Karpas-422 (cell line): ENCODE measurements around the gene JPH2. TPM values are rescaled to one million over a fixed set of nuclear protein-coding genes. Genes with fewer than 3 reads are reported as not detected.
"Not testable (repeated sequence)": the region's sequence is repeated elsewhere in the genome, so short reads cannot be mapped to it uniquely, and the experiment has no call there.

Source experiments
- DNase-seq: peaks from one replicate; pipeline ENCODE4 v3.0.0-alpha.2; 2015
- H2AFZ ChIP-seq: fragments of 200-600 bp; sonication (generic); 2 replicates; pipeline ENCODE4 v1.6.1; 2014; ENCODE audit warnings: antibody characterized with exemption, low read length, mixed read lengths
- H3K27ac ChIP-seq: fragments of 200-600 bp; sonication (generic); 2 replicates; pipeline ENCODE4 v1.5.1; 2014; ENCODE audit warnings: mild to moderate bottlenecking, low read length, moderate library complexity
- H3K27me3 ChIP-seq: fragments of 200-600 bp; sonication (generic); 2 replicates; pipeline ENCODE4 v1.6.1; 2014; ENCODE audit warnings: low read length, mixed read lengths
- H3K36me3 ChIP-seq: fragments of 200-600 bp; sonication (generic); 2 replicates; pipeline ENCODE4 v1.6.1; 2014; ENCODE audit warnings: low read length, mixed read lengths; ENCODE audit not compliant: insufficient read depth
- H3K4me1 ChIP-seq: fragments of 200-600 bp; sonication (generic); 2 replicates; pipeline ENCODE4 v1.6.1; 2014; ENCODE audit warnings: mild to moderate bottlenecking, low read length, mixed read lengths
- H3K4me2 ChIP-seq: fragments of 200-600 bp; sonication (generic); 2 replicates; pipeline ENCODE4 v1.6.1; 2014; ENCODE audit warnings: low read length, low read depth, mild to moderate bottlenecking; ENCODE audit not compliant: poor library complexity, severe bottlenecking
- H3K4me3 ChIP-seq: fragments of 200-600 bp; sonication (generic); 2 replicates; pipeline ENCODE4 v1.5.1; 2014; ENCODE audit warnings: mild to moderate bottlenecking, antibody characterized with exemption, low read length, mixed read lengths
- H3K79me2 ChIP-seq: fragments of 200-600 bp; sonication (generic); 2 replicates; pipeline ENCODE4 v1.6.1; 2014; ENCODE audit warnings: mild to moderate bottlenecking, low read length, mixed read lengths
- H3K9ac ChIP-seq: fragments of 200-600 bp; sonication (generic); 2 replicates; pipeline ENCODE4 v1.6.0; 2014; ENCODE audit warnings: low read length
- H3K9me2 ChIP-seq: fragments of 200-600 bp; sonication (generic), shearing (Covaris generic); replicated peaks from 2 replicates; pipeline ENCODE4 v1.6.0; 2014; ENCODE audit warnings: mild to moderate bottlenecking, low read length, moderate library complexity; ENCODE audit not compliant: insufficient read depth
- H3K9me3 ChIP-seq: fragments of 300-700, 200-600 bp; sonication (generic); 2 replicates; pipeline ENCODE4 v1.6.1; 2014; ENCODE audit warnings: low read length, mixed read lengths
- H4K20me1 ChIP-seq: fragments of 200-600 bp; sonication (generic); 2 replicates; pipeline ENCODE4 v1.6.1; 2014; ENCODE audit warnings: mild to moderate bottlenecking, antibody characterized with exemption, low read length, low read depth; ENCODE audit not compliant: insufficient read depth
- total RNA-seq: library from RNA; depleted of rRNA; stranded (reverse); fragments of >200 nt; shearing (Covaris generic); gene quantifications from 2 replicates; pipeline ENCODE4 v1.2.3, GENCODE V29; 2014; ENCODE audit warnings: low replicate concordance; rRNA removed

JPH2 gene
- total RNA-seq = not detected in 2 replicates

GRCh38 chr20:44187054-44187771 lies at the start of gene JPH2:
Gene JPH2 (minus strand): TSS chr20:44187188. CDS start chr20:44186705, 483 bp downstream.
- Histone ChIP-seq H3K36me3 (no peaks in the 10 kb centered on the region), H3K9me3 (no peaks in the 10 kb centered on the region), H3K9ac (no peak within 1 kb of the TSS), H3K9me2 (no peaks in the 10 kb centered on the region), H2AFZ (no peak within 1 kb of the TSS), H3K27me3 (no peaks in the 10 kb centered on the region), H3K4me1 (no peaks in the 10 kb centered on the region), H3K79me2 (no peaks in the 10 kb centered on the region), H3K27ac (no peak within 1 kb of the TSS), H3K4me2 (no peak within 1 kb of the TSS), H3K4me3 (no peak within 1 kb of the TSS), H4K20me1 (no peaks in the 10 kb centered on the region)
- no peak for DNase-seq

- no peaks in the 10 kb centered on the region for H3K9me2 ChIP-seq
- no peak overlapping the region for H3K4me3 ChIP-seq
- no peak overlapping the region for H2AFZ ChIP-seq
- H3K27ac ChIP-seq = no peak overlapping the region
- no peaks in the 10 kb centered on the region for H3K9me3 ChIP-seq
- no peaks in the 10 kb centered on the region for H4K20me1 ChIP-seq
- no peaks in the 10 kb centered on the region for H3K27me3 ChIP-seq
- no peak overlapping the region for H3K9ac ChIP-seq
- DNase-seq = no peak
- no peaks in the 10 kb centered on the region for H3K4me1 ChIP-seq
- no peak overlapping the region for H3K4me2 ChIP-seq
- no peaks in the 10 kb centered on the region for H3K79me2 ChIP-seq
- no peaks in the 10 kb centered on the region for H3K36me3 ChIP-seq
These were observed 48.7 kb upstream of the JPH2 start for GRCh38 chr20:44235702-44236101.

GRCh38 chr20:44234566-44235317 lies 47.8 kb upstream of the JPH2 start:
- DNase-seq = no peak
- H3K27me3 ChIP-seq = no peaks in the 10 kb centered on the region
- H3K9ac ChIP-seq = no peak overlapping the region; the same call in 1 of the 2 replicates
- no peaks in the 10 kb centered on the region for H3K4me1 ChIP-seq
- no peak overlapping the region for H3K4me3 ChIP-seq
- H3K36me3 ChIP-seq = no peaks in the 10 kb centered on the region
- H3K4me2 ChIP-seq = no peak overlapping the region
- H3K79me2 ChIP-seq = no peaks in the 10 kb centered on the region
- H3K9me2 ChIP-seq = no peaks in the 10 kb centered on the region
- H3K27ac ChIP-seq = no peak overlapping the region
- no peak overlapping the region for H2AFZ ChIP-seq
- no peaks in the 10 kb centered on the region for H3K9me3 ChIP-seq
- no peaks in the 10 kb centered on the region for H4K20me1 ChIP-seq

- no peak for DNase-seq
- Histone ChIP-seq H3K9me2 (no peaks in the 10 kb centered on the region), H3K79me2 (no peaks in the 10 kb centered on the region), H3K9ac (no peak overlapping the region), H4K20me1 (no peaks in the 10 kb centered on the region), H3K4me1 (no peaks in the 10 kb centered on the region), H3K9me3 (no peaks in the 10 kb centered on the region), H2AFZ (no peak overlapping the region), H3K4me2 (no peak overlapping the region), H3K27ac (no peak overlapping the region), H3K27me3 (no peaks in the 10 kb centered on the region), H3K36me3 (no peaks in the 10 kb centered on the region), H3K4me3 (no peak overlapping the region)
These were observed 46.5 kb upstream of the JPH2 start for GRCh38 chr20:44233436-44234016.

- not testable (repeated sequence) for H3K9me2 ChIP-seq, H3K79me2 ChIP-seq, H3K27ac ChIP-seq, H3K27me3 ChIP-seq, H3K36me3 ChIP-seq, H4K20me1 ChIP-seq, H3K4me2 ChIP-seq, H3K4me1 ChIP-seq, H3K9ac ChIP-seq, H2AFZ ChIP-seq, H3K4me3 ChIP-seq, DNase-seq, H3K9me3 ChIP-seq
These were observed 45.5 kb upstream of the JPH2 start for GRCh38 chr20:44232469-44232856.

GRCh38 chr20:44231713-44232468 lies 44.9 kb upstream of the JPH2 start:
- Histone ChIP-seq H2AFZ (no peak overlapping the region), H3K79me2 (no peaks in the 10 kb centered on the region), H3K36me3 (no peaks in the 10 kb centered on the region), H3K9ac (no peak overlapping the region), H4K20me1 (no peaks in the 10 kb centered on the region), H3K27ac (no peak overlapping the region), H3K9me3 (no peaks in the 10 kb centered on the region), H3K9me2 (no peaks in the 10 kb centered on the region), H3K27me3 (no peaks in the 10 kb centered on the region), H3K4me2 (no peak overlapping the region), H3K4me1 (no peaks in the 10 kb centered on the region), H3K4me3 (no peak overlapping the region)
- no peak for DNase-seq

- Histone ChIP-seq H3K9me3 (no peaks in the 10 kb centered on the region), H3K27ac (no peak overlapping the region), H3K4me2 (no peak overlapping the region), H4K20me1 (no peaks in the 10 kb centered on the region), H3K9ac (no peak overlapping the region), H3K9me2 (no peaks in the 10 kb centered on the region), H3K36me3 (no peaks in the 10 kb centered on the region), H3K79me2 (no peaks in the 10 kb centered on the region), H2AFZ (no peak overlapping the region), H3K27me3 (no peaks in the 10 kb centered on the region), H3K4me1 (no peaks in the 10 kb centered on the region), H3K4me3 (no peak overlapping the region)
- DNase-seq = no peak
These were observed 44.2 kb upstream of the JPH2 start for GRCh38 chr20:44231193-44231592.
